GM12801 (cell line): ENCODE measurements around the gene RBP3.
A peak's percentile ranks its signal among the peaks of the same experiment; 100 is the strongest.

ENCODE experiments used
- CTCF ChIP-seq: IDR thresholded peaks from one replicate; pipeline ENCODE4 v1.5.1; 2011; ENCODE audit warnings: control low read depth; ENCODE audit not compliant: insufficient read length; ENCODE audit errors: extremely low read depth

Gene RBP3

GRCh38 chr10:47337310-47337709 is 10.9 kb upstream of the RBP3 start:
- no peak for TF ChIP-seq CTCF

DNA sequence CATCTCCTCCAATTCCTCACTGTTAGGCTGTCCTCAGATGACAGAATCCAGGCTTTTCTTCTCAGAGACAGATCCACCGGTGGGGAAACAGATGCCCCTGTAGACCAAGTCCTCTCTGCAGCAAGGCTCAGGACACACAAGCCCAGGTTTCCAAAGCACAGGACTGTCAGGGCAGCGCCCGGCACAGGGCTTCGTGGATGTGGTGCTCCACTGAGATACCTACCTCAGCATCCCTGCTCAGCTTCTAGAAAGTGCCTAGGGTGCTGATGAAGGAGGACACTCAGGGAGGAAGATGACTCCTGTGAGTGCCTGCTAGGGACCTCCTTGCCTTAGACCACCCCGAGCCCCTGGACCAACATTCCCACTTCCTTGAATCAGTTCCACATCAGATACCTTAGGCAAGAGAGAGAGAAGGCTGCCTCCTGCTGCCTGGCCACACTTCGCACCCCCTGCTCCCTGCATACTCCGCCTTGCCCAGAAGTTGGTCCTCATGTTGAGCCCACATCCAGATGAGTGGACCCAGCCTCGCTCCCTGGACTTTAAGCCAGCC is 8.9 kb upstream of the RBP3 start:
- TF ChIP-seq CTCF, result no peak

DNA sequence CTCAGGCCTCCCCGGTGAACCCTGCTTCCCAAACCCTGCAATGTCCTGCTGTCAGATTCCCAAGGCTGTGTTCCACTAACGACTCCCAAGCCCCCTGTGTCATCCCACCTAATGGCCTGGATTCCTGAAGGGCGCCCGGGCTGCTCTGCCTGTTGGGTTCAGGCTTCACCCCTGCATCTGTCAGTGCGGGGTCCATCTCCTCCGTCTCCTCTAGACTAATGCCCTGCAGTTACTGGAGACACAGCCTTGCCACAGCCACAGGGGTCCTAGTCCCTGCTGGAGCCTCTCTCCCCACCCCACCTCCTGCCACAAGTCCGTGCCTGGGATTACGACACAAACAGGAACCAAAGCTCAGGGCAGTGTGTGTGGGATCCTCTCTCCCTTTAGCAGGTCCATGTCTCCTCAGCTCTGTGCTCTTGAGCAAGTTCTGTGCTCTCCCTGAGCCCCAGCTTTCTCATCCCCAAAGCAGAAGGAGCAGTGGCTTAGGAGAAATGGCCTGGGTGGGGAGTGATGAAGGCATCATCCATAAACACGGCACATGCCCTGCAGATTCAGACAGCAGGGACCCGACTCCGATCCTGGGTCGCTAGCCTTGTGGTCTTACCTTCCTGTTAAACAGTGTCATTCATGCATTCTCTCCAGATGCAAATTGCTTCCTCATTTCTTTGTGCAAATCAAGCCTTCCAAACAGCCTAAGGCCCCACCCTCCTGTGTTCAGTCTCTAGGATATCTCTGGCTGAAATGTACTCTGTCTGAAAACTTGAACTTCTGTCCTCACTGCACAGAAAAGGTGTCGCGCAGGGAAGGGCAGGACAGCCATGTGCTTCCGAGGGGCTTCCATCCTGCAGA is 8.2 kb upstream of the RBP3 start:
- TF ChIP-seq CTCF, result no peak

GRCh38 chr10:47340608-47341170 is 7.5 kb upstream of the RBP3 start:
- TF ChIP-seq CTCF, result peak; percentile 85

- TF ChIP-seq CTCF, result no peak
Measured at GRCh38 chr10:47344996-47345870, 2.9 kb upstream of the RBP3 start.

GRCh38 chr10:47346581-47347302 is 1.4 kb upstream of the RBP3 start:
- TF ChIP-seq CTCF, result no peak
